HCT116 (cell line): Measurements from ENCODE around the gene PLA2G2F. TPM values are rescaled to one million over a fixed set of nuclear protein-coding genes. Genes with fewer than 3 reads are reported as not detected.
A peak's percentile ranks its signal among the peaks of the same experiment; 100 is the strongest.

ENCODE experiments used
- ATAC-seq: fragments of 200-7000 bp; cut with Tn5 transposase; 2 replicates; pipeline ENCODE4 v1.9.1; 2020; ENCODE audit warnings: mild to moderate bottlenecking, moderate library complexity
- BruUV-seq: library from RNA; stranded (reverse); fragments of 400-500 nt; replicated peaks from 2 replicates; lab custom pipeline; 2021; lab: Mats Ljungman, UMichigan
- CTCF ChIA-PET: fragments of 300-600 bp; sonication (Branson Sonifier 250); formaldehyde crosslinking; loops from one replicate; lab custom pipeline; 2021; ENCODE audit warnings: antibody characterized with exemption; lab: Charles Lee
- POLR2A ChIA-PET: fragments of 300-600, 350-600 bp; sonication (Branson Sonifier 250); formaldehyde crosslinking; loops from one replicate; lab custom pipeline; 2021; ENCODE audit warnings: antibody characterized with exemption; lab: Charles Lee
- RAD21 ChIA-PET, 2 experiments: fragments of 300-600 bp; sonication (Branson Sonifier 250); formaldehyde crosslinking; loops; one replicate each; lab custom pipeline; 2023; ENCODE audit warnings: low total read pairs in 2 of 2; ENCODE audit not compliant: uncharacterized antibody in 2 of 2, unreplicated experiment in 2 of 2, low non-redundant PET in 1 of 2; lab: Charles Lee
- DNase-seq: peaks from one replicate; pipeline ENCODE4 v3.0.0-alpha.2; 2010; ENCODE audit warnings: low read depth, low spot score
- H2AFZ ChIP-seq: fragments of 200-600 bp; shearing (Covaris generic), sonication (generic); 2 replicates; pipeline ENCODE4 v1.6.1; 2017; ENCODE audit warnings: low read depth, mixed run types, mixed read lengths, antibody characterized with exemption, low read length; ENCODE audit not compliant: poor library complexity, severe bottlenecking
- H3K27ac ChIP-seq: 2 replicates; pipeline ENCODE4 v1.5.1; 2012; ENCODE audit warnings: low read depth, low read length
- H3K27me3 ChIP-seq: fragments of 200-600 bp; sonication (generic); 2 replicates; pipeline ENCODE4 v1.6.1; 2016; ENCODE audit warnings: mixed run types, low read length, mixed read lengths; ENCODE audit not compliant: insufficient read depth
- H3K36me3 ChIP-seq, 2 experiments: fragments of 200-500 bp in 1 of 2; fragments of 200-600 bp in 1 of 2; sonication (Bioruptor generic) in 1 of 2; sonication (generic) in 1 of 2; 2 replicates each; pipeline versions ENCODE4 v1.5.1 to v1.6.1; 2014 to 2016; ENCODE audit warnings: low read length in 2 of 2, inconsistent platforms in 1 of 2, mixed read lengths in 1 of 2, mixed run types in 1 of 2; ENCODE audit not compliant: insufficient read depth in 2 of 2, control insufficient read depth in 1 of 2
- H3K4me1 ChIP-seq, 2 experiments: fragments of 200-600 bp in 1 of 2; sonication (generic) in 1 of 2; 2 replicates each; pipeline versions ENCODE4 v1.5.1 to v1.6.1; 2012 to 2017; ENCODE audit warnings: low read length in 2 of 2, inconsistent platforms in 1 of 2, mild to moderate bottlenecking in 1 of 2, mixed read lengths in 1 of 2, mixed run types in 1 of 2, moderate library complexity in 1 of 2; ENCODE audit not compliant: insufficient read depth in 2 of 2, control insufficient read depth in 1 of 2
- H3K4me2 ChIP-seq: fragments of 200-600 bp; sonication (generic); 2 replicates; pipeline ENCODE4 v1.6.1; 2017; ENCODE audit warnings: mixed run types, low read length, mixed read lengths
- H3K4me3 ChIP-seq, 2 experiments: fragments of 200-600 bp in 1 of 2; sonication (generic) in 1 of 2; replicated peaks in 1 of 2; 2 replicates each; pipeline ENCODE4 v1.5.1; 2011 to 2016; ENCODE audit warnings: low read length in 2 of 2, control low read depth in 1 of 2, low read depth in 1 of 2, mild to moderate bottlenecking in 1 of 2, mixed read lengths in 1 of 2, mixed run types in 1 of 2
- H3K79me2 ChIP-seq: fragments of 200-600 bp; sonication (generic); 2 replicates; pipeline ENCODE4 v1.6.1; 2017; ENCODE audit warnings: mild to moderate bottlenecking, mixed run types, low read length, moderate library complexity, mixed read lengths; ENCODE audit not compliant: insufficient read depth
- H3K9ac ChIP-seq: fragments of 200-600 bp; sonication (generic); 2 replicates; pipeline ENCODE4 v1.6.1; 2016; ENCODE audit warnings: low read length, mixed read lengths
- H3K9me2 ChIP-seq: fragments of 200-600 bp; sonication (generic), shearing (Covaris generic); 2 replicates; pipeline ENCODE4 v1.6.1; 2017; ENCODE audit warnings: mixed run types, mild to moderate bottlenecking, moderate library complexity; ENCODE audit not compliant: insufficient read depth
- H3K9me3 ChIP-seq, 2 experiments: fragments of 200-500 bp in 1 of 2; fragments of 200-600 bp in 1 of 2; sonication (Bioruptor generic) in 1 of 2; sonication (generic) in 1 of 2; 2 replicates each; pipeline ENCODE4 v1.6.1; 2014 to 2017; ENCODE audit warnings: low read length in 2 of 2, mixed read lengths in 2 of 2, inconsistent platforms in 1 of 2, low read depth in 1 of 2, mild to moderate bottlenecking in 1 of 2, mixed run types in 1 of 2, moderate library complexity in 1 of 2; ENCODE audit not compliant: control insufficient read depth in 1 of 2, insufficient read depth in 1 of 2
- H4K20me1 ChIP-seq: fragments of 200-600 bp; sonication (generic), shearing (Covaris generic); 2 replicates; pipeline ENCODE4 v1.6.1; 2017; ENCODE audit warnings: mixed run types, mild to moderate bottlenecking, moderate library complexity; ENCODE audit not compliant: insufficient read depth
- CBX3 ChIP-seq: IDR thresholded peaks from 2 replicates; pipeline ENCODE4 v1.6.1; 2012; ENCODE audit warnings: low read depth
- CTCF ChIP-seq, 3 experiments: fragments of 200-600 bp in 1 of 3; sonication (generic) in 1 of 3; IDR thresholded peaks in 2 of 3; conservative IDR thresholded peaks in 1 of 3; 2 replicates each; pipeline ENCODE4 v1.5.1; 2012 to 2017; ENCODE audit warnings: low read depth in 2 of 3, low read length in 2 of 3, antibody characterized with exemption in 1 of 3, borderline replicate concordance in 1 of 3, control low read depth in 1 of 3, mild to moderate bottlenecking in 1 of 3, mixed read lengths in 1 of 3, mixed run types in 1 of 3, moderate library complexity in 1 of 3; ENCODE audit not compliant: insufficient read depth in 1 of 3
- EGR1 ChIP-seq: IDR thresholded peaks from 2 replicates; pipeline ENCODE4 v1.6.1; 2012; ENCODE audit warnings: low read depth
- EZH2 ChIP-seq: fragments of 200-600 bp; sonication (generic); IDR thresholded peaks from 2 replicates; pipeline ENCODE4 v1.6.1; 2017; ENCODE audit warnings: antibody characterized with exemption, mixed run types
- EZH2phosphoT487 ChIP-seq: fragments of 200-600 bp; IDR thresholded peaks from 2 replicates; pipeline ENCODE4 v1.6.1; 2018; ENCODE audit warnings: antibody characterized with exemption, borderline replicate concordance
- POLR2A ChIP-seq: IDR thresholded peaks from 2 replicates; pipeline ENCODE4 v1.7.0; 2011; ENCODE audit warnings: borderline replicate concordance; ENCODE audit not compliant: insufficient read depth, insufficient read length; ENCODE audit errors: extremely low read depth
- RAD21 ChIP-seq: IDR thresholded peaks from 2 replicates; pipeline ENCODE4 v1.6.1; 2012; ENCODE audit warnings: low read depth, mild to moderate bottlenecking
- SIN3A ChIP-seq: IDR thresholded peaks from 2 replicates; pipeline ENCODE4 v1.6.1; 2012; ENCODE audit warnings: low read depth
- SP1 ChIP-seq: IDR thresholded peaks from 2 replicates; pipeline ENCODE4 v1.6.1; 2012; ENCODE audit warnings: low read depth
- ZFX ChIP-seq: fragments of 450-650 bp; IDR thresholded peaks from 2 replicates; pipeline ENCODE4 v1.6.1; 2017
- ZNF274 ChIP-seq: fragments of 200-500 bp; sonication (Bioruptor generic); IDR thresholded peaks from 2 replicates; pipeline ENCODE4 v1.6.1; 2014; ENCODE audit warnings: mild to moderate bottlenecking, low read depth, low read length, inconsistent platforms
- intact Hi-C: fragments of 100-400 bp; cut with micrococcal nuclease; formaldehyde crosslinking; loops from 2 replicates; pipeline ENCODE4 v1.10.0; 2022
- total RNA-seq: library from RNA; stranded (reverse); gene quantifications from one replicate; pipeline ENCODE4 v1.2.1, GENCODE V29; 2021; ENCODE audit not compliant: unreplicated experiment
- TF ChIP-seq, protein P1 (sequence below): IDR thresholded peaks from 2 replicates; pipeline ENCODE4 v1.6.1; 2012
- TF ChIP-seq, protein P2 (sequence below): IDR thresholded peaks from 2 replicates; pipeline ENCODE4 v1.6.1; 2011; ENCODE audit warnings: mild to moderate bottlenecking, low read length, moderate library complexity; ENCODE audit not compliant: insufficient replicate concordance; ENCODE audit errors: extremely low read depth
- TF ChIP-seq, protein P3 (sequence below): IDR thresholded peaks from 2 replicates; pipeline ENCODE4 v1.6.1; 2012

The PLA2G2F gene
- total RNA-seq, 1 experiment from 2014 or later, result 0.12 TPM

GRCh38 chr1:20115479-20115878, 23.6 kb upstream of the PLA2G2F start:
- Histone ChIP-seq H3K4me2 (no peak overlapping the region), H3K4me3 (no peak overlapping the region), H3K27ac (no peak overlapping the region), H3K36me3 (no peaks in the 10 kb centered on the region), H3K9me3 (no peaks in the 10 kb centered on the region), H4K20me1 (no peaks in the 10 kb centered on the region), H3K9me2 (no peaks in the 10 kb centered on the region), H3K9ac (no peak overlapping the region), H3K27me3 (no peaks in the 10 kb centered on the region), H3K79me2 (no peaks in the 10 kb centered on the region), H3K4me1 (peaks cover 0 to 13% of the 10 kb centered on the region in 2 experiments; a peak in 1 of 4 replicates), H2AFZ (no peak overlapping the region)
- DNase-seq, result no peak
- ATAC-seq, result no peak
- intact Hi-C loops, result no loop called here
- TF ChIP-seq CTCF (IDR thresholded peaks at IDR 0.05 in 2 of 3, conservative IDR thresholded peaks at IDR 0.05 in 1 of 3; ENCODE audit: borderline replicate concordance in 1 of 3, insufficient read depth in 1 of 3, low read depth in 2 of 3, low read length in 2 of 3) (peak in 2 of 3 experiments; percentile 16 to 21; a peak in 1 of 6 replicates), SIN3A (no peak)
- RAD21 ChIA-PET, result no interaction called here
- no TSS peak for BruUV-seq
- POLR2A ChIA-PET, result no interaction called here
- CTCF ChIA-PET, result no interaction called here

GRCh38 chr1:20115916-20116315, 23.2 kb upstream of the PLA2G2F start:
- H3K9ac ChIP-seq, result no peak overlapping the region
- H3K27ac ChIP-seq, result no peak overlapping the region
- H3K4me1 ChIP-seq, result peaks cover 0 to 8% of the 10 kb centered on the region in 2 experiments; a peak in 1 of 4 replicates
- H3K4me3 ChIP-seq, result no peak overlapping the region
- no peak for TF ChIP-seq SIN3A
- no peak for TF ChIP-seq ZNF274
- no peak for TF ChIP-seq EZH2phosphoT487
- no peak for TF ChIP-seq EGR1
- TF ChIP-seq EZH2, result no peak
- TF ChIP-seq, protein P1, sequence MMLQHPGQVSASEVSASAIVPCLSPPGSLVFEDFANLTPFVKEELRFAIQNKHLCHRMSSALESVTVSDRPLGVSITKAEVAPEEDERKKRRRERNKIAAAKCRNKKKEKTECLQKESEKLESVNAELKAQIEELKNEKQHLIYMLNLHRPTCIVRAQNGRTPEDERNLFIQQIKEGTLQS, result no peak
- TF ChIP-seq CBX3, result no peak
- TF ChIP-seq RAD21, result no peak
- TF ChIP-seq POLR2A, result no peak
- TF ChIP-seq SP1, result no peak
- no peak for TF ChIP-seq ZFX
- TF ChIP-seq, protein P2, sequence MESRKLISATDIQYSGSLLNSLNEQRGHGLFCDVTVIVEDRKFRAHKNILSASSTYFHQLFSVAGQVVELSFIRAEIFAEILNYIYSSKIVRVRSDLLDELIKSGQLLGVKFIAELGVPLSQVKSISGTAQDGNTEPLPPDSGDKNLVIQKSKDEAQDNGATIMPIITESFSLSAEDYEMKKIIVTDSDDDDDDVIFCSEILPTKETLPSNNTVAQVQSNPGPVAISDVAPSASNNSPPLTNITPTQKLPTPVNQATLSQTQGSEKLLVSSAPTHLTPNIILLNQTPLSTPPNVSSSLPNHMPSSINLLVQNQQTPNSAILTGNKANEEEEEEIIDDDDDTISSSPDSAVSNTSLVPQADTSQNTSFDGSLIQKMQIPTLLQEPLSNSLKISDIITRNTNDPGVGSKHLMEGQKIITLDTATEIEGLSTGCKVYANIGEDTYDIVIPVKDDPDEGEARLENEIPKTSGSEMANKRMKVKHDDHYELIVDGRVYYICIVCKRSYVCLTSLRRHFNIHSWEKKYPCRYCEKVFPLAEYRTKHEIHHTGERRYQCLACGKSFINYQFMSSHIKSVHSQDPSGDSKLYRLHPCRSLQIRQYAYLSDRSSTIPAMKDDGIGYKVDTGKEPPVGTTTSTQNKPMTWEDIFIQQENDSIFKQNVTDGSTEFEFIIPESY, result no peak
- TF ChIP-seq, protein P3, sequence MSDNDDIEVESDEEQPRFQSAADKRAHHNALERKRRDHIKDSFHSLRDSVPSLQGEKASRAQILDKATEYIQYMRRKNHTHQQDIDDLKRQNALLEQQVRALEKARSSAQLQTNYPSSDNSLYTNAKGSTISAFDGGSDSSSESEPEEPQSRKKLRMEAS, result no peak
- TF ChIP-seq, all 23 proteins: peak for 0
- Histone ChIP-seq H3K36me3 (no peaks in the 10 kb centered on the region), H3K79me2 (no peaks in the 10 kb centered on the region), H3K27me3 (no peaks in the 10 kb centered on the region), H3K9me3 (no peaks in the 10 kb centered on the region), H3K4me2 (no peak overlapping the region), H4K20me1 (no peaks in the 10 kb centered on the region), H3K9me2 (no peaks in the 10 kb centered on the region), H2AFZ (no peak overlapping the region)
- no peak for DNase-seq
- BruUV-seq, result no TSS peak
- CTCF ChIA-PET, result no interaction called here
- ATAC-seq, result no peak
- intact Hi-C loops, result no loop called here
- POLR2A ChIA-PET, result no interaction called here
- RAD21 ChIA-PET, result no interaction called here
